ENCODE results near the gene MRPS15. TPM values are rescaled to one million over a fixed set of nuclear protein-coding genes. Genes with fewer than 3 reads are reported as not detected.

MRPS15 gene
- polyA plus RNA-seq, 3 donors: 36.2 to 68.1 (median 66.4) TPM

GRCh38 chr1:36440646-36441045 is 23.5 kb downstream of the MRPS15 start:
- intact Hi-C loops (cut with micrococcal nuclease): no loop called here
- H3K27ac Mint-ChIP-seq: no peak overlapping the region

GRCh38 chr1:36440044-36440443 is 24.1 kb downstream of the MRPS15 start:
- H3K27me3 Mint-ChIP-seq (ENCODE audit: low read depth in 3 of 3): peaks cover 0 to 1% (median 1%) of the 10 kb centered on the region in 3 donors
- H3K79me2 ChIP-seq (ENCODE audit: insufficient read depth, low read length): no peaks in the 10 kb centered on the region
- H3K9me3 Mint-ChIP-seq: no peaks in the 10 kb centered on the region
- H3K27ac Mint-ChIP-seq: peak overlapping the region in 1 of 7 donors; percentile 50
- no peaks in the 10 kb centered on the region for H4K20me1 ChIP-seq (ENCODE audit: insufficient read depth, low read length)
- H3K9ac ChIP-seq (ENCODE audit: insufficient read depth, low read length, poor library complexity, severe bottlenecking): no peak overlapping the region
- no CpG with 5 or more reads among the region's 3 CpGs for WGBS (ENCODE audit: insufficient coverage)
- no peak overlapping the region for H2AFZ ChIP-seq (ENCODE audit: insufficient read depth, low read depth, low read length, poor library complexity, severe bottlenecking)
- no peak overlapping the region for H3K27ac ChIP-seq (ENCODE audit: low read depth in 1 of 2, low read length in 2 of 2)
- H3K36me3 Mint-ChIP-seq: no peaks in the 10 kb centered on the region
- H3K27me3 ChIP-seq (ENCODE audit: control insufficient read depth in 2 of 2, insufficient read depth in 2 of 2, low read length in 2 of 2): no peaks in the 10 kb centered on the region
- no peak for DNase-seq
- no peak for TF ChIP-seq CTCF (IDR thresholded peaks at IDR 0.05)
- H3K4me3 Mint-ChIP-seq: no peak overlapping the region
- intact Hi-C loops (cut with micrococcal nuclease): no loop called here
- peaks cover 3% of the 10 kb centered on the region for H3K4me1 Mint-ChIP-seq
- H3K4me1 ChIP-seq (ENCODE audit: control insufficient read depth in 1 of 2, insufficient read depth in 2 of 2, low read length in 2 of 2): no peaks in the 10 kb centered on the region
- no peak overlapping the region for H3K4me3 ChIP-seq (replicated peaks in 1 of 3; ENCODE audit: low read depth in 2 of 3, low read length in 3 of 3)
- no peak overlapping the region for H3K4me2 ChIP-seq (replicated peaks; ENCODE audit: extremely low read depth, low read length, poor library complexity, severe bottlenecking)
- no peaks in the 10 kb centered on the region for H3K36me3 ChIP-seq (replicated peaks in 1 of 2; ENCODE audit: control insufficient read depth in 1 of 2, insufficient read depth in 2 of 2, low read length in 2 of 2)
- no peaks in the 10 kb centered on the region for H3K9me3 ChIP-seq (replicated peaks in 1 of 2; ENCODE audit: control insufficient read depth in 1 of 2, insufficient read depth in 1 of 2, low read length in 2 of 2)

More at GRCh38 chr1:36440646-36441045, 23.5 kb downstream of the MRPS15 start:
- H3K9me3 Mint-ChIP-seq: no peaks in the 10 kb centered on the region
- Histone ChIP-seq H3K4me1 (ENCODE audit: control insufficient read depth in 1 of 2, insufficient read depth in 2 of 2, low read length in 2 of 2) (no peaks in the 10 kb centered on the region), H3K4me3 (replicated peaks in 1 of 3; ENCODE audit: low read depth in 2 of 3, low read length in 3 of 3) (no peak overlapping the region), H3K27me3 (ENCODE audit: control insufficient read depth in 2 of 2, insufficient read depth in 2 of 2, low read length in 2 of 2) (no peaks in the 10 kb centered on the region), H2AFZ (ENCODE audit: insufficient read depth, low read depth, low read length, poor library complexity, severe bottlenecking) (no peak overlapping the region), H3K27ac (ENCODE audit: low read depth in 1 of 2, low read length in 2 of 2) (no peak overlapping the region), H3K4me2 (replicated peaks; ENCODE audit: extremely low read depth, low read length, poor library complexity, severe bottlenecking) (no peak overlapping the region), H3K36me3 (replicated peaks in 1 of 2; ENCODE audit: control insufficient read depth in 1 of 2, insufficient read depth in 2 of 2, low read length in 2 of 2) (no peaks in the 10 kb centered on the region), H3K9me3 (replicated peaks in 1 of 2; ENCODE audit: control insufficient read depth in 1 of 2, insufficient read depth in 1 of 2, low read length in 2 of 2) (no peaks in the 10 kb centered on the region), H3K79me2 (ENCODE audit: insufficient read depth, low read length) (no peaks in the 10 kb centered on the region), H3K9ac (ENCODE audit: insufficient read depth, low read length, poor library complexity, severe bottlenecking) (no peak overlapping the region), H4K20me1 (ENCODE audit: insufficient read depth, low read length) (no peaks in the 10 kb centered on the region)
- no peak for TF ChIP-seq CTCF (IDR thresholded peaks at IDR 0.05)
- H3K4me1 Mint-ChIP-seq: peaks cover 3% of the 10 kb centered on the region
- no peak for DNase-seq
- WGBS (ENCODE audit: insufficient coverage): 90% methylated on average over 2 of the region's 3 CpGs
- H3K27me3 Mint-ChIP-seq (ENCODE audit: low read depth in 3 of 3): peaks cover 0 to 1% (median 1%) of the 10 kb centered on the region in 3 donors
- H3K4me3 Mint-ChIP-seq: no peak overlapping the region
- H3K36me3 Mint-ChIP-seq: no peaks in the 10 kb centered on the region

Measured in CD14-positive monocyte (primary cell).